Tibial nerve (tissue), 4 donors: ENCODE data around the gene SLC36A2.
"Not testable (repeated sequence)": the region's sequence is repeated elsewhere in the genome, so short reads cannot be mapped to it uniquely, and the experiment has no call there.

Experiments used
- EP300 ChIP-seq, 2 donors: sonication (generic); formaldehyde crosslinking; IDR thresholded peaks; one replicate each; pipeline ENCODE4 v1.6.1; 2017; ENCODE audit warnings: antibody characterized with exemption in 2 of 2, mild to moderate bottlenecking in 1 of 2
- POLR2A ChIP-seq, 2 donors: fragments of 450-650 bp; IDR thresholded peaks; one replicate each; pipeline ENCODE4 v1.6.1; 2017; ENCODE audit warnings: antibody characterized with exemption in 2 of 2, mild to moderate bottlenecking in 2 of 2, moderate library complexity in 2 of 2
- TF ChIP-seq, protein P1 (sequence below), 5 experiments: fragments of 200-600 bp in 3 of 5; fragments of 450-650 bp in 2 of 5; sonication (generic) in 3 of 5; IDR thresholded peaks; one replicate each; pipeline ENCODE4 v1.5.1; 2016 to 2019; ENCODE audit warnings: antibody characterized with exemption in 5 of 5, mild to moderate bottlenecking in 3 of 5, moderate library complexity in 2 of 5

DNA sequence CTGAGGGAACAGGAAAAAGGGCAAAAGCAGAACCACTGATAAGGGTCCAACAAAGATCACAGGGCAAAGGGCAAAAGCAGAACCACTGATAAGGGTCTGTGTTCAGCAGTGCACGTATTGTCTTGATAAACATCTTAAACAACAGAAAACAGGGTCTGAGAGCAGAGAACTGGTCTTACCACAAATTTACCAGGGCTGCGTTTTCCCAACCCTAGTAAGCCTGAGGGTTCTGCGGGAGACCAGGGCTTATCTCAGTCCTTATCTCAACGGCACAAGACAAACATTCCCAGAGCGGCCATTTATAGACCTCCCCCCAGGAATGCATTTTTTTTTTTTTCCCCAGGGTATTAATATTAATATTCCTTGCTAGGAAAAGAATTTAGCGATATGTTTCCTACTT, 19.7 kb upstream of the SLC36A2 start:
- TF ChIP-seq, protein P1, sequence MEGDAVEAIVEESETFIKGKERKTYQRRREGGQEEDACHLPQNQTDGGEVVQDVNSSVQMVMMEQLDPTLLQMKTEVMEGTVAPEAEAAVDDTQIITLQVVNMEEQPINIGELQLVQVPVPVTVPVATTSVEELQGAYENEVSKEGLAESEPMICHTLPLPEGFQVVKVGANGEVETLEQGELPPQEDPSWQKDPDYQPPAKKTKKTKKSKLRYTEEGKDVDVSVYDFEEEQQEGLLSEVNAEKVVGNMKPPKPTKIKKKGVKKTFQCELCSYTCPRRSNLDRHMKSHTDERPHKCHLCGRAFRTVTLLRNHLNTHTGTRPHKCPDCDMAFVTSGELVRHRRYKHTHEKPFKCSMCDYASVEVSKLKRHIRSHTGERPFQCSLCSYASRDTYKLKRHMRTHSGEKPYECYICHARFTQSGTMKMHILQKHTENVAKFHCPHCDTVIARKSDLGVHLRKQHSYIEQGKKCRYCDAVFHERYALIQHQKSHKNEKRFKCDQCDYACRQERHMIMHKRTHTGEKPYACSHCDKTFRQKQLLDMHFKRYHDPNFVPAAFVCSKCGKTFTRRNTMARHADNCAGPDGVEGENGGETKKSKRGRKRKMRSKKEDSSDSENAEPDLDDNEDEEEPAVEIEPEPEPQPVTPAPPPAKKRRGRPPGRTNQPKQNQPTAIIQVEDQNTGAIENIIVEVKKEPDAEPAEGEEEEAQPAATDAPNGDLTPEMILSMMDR (IDR thresholded peaks at IDR 0.05), result not testable (repeated sequence)
- TF ChIP-seq POLR2A, EP300 (IDR thresholded peaks at IDR 0.05): not testable (repeated sequence)
